ENCODE data around the gene FBLN2.

FBLN2 gene

GRCh38 chr3:13674538-13675185, 125.7 kb downstream of the FBLN2 start:
- TF ChIP-seq CTCF (IDR thresholded peaks at IDR 0.05; ENCODE audit: insufficient read depth, low read length) (no peak), SPI1 (IDR thresholded peaks at IDR 0.05; ENCODE audit: borderline replicate concordance, low read depth) (no peak), POLR2AphosphoS5 (IDR thresholded peaks at IDR 0.05; ENCODE audit: low read depth) (no peak), GABPA (IDR thresholded peaks at IDR 0.05; ENCODE audit: low read depth) (no peak)
- TF ChIP-seq, protein P1, sequence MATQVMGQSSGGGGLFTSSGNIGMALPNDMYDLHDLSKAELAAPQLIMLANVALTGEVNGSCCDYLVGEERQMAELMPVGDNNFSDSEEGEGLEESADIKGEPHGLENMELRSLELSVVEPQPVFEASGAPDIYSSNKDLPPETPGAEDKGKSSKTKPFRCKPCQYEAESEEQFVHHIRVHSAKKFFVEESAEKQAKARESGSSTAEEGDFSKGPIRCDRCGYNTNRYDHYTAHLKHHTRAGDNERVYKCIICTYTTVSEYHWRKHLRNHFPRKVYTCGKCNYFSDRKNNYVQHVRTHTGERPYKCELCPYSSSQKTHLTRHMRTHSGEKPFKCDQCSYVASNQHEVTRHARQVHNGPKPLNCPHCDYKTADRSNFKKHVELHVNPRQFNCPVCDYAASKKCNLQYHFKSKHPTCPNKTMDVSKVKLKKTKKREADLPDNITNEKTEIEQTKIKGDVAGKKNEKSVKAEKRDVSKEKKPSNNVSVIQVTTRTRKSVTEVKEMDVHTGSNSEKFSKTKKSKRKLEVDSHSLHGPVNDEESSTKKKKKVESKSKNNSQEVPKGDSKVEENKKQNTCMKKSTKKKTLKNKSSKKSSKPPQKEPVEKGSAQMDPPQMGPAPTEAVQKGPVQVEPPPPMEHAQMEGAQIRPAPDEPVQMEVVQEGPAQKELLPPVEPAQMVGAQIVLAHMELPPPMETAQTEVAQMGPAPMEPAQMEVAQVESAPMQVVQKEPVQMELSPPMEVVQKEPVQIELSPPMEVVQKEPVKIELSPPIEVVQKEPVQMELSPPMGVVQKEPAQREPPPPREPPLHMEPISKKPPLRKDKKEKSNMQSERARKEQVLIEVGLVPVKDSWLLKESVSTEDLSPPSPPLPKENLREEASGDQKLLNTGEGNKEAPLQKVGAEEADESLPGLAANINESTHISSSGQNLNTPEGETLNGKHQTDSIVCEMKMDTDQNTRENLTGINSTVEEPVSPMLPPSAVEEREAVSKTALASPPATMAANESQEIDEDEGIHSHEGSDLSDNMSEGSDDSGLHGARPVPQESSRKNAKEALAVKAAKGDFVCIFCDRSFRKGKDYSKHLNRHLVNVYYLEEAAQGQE (IDR thresholded peaks at IDR 0.05; ENCODE audit: insufficient replicate concordance, low read depth) = no peak
- no peak for DNase-seq (ENCODE audit: low read depth in 1 of 2, low spot score in 1 of 2)
- Histone ChIP-seq H3K4me3 (replicated peaks; ENCODE audit: insufficient read depth, low read length) (no peak overlapping the region), H3K27me3 (ENCODE audit: insufficient read depth, poor library complexity, severe bottlenecking) (no peaks in the 10 kb centered on the region), H3K27ac (replicated peaks) (no peak overlapping the region)

DNA sequence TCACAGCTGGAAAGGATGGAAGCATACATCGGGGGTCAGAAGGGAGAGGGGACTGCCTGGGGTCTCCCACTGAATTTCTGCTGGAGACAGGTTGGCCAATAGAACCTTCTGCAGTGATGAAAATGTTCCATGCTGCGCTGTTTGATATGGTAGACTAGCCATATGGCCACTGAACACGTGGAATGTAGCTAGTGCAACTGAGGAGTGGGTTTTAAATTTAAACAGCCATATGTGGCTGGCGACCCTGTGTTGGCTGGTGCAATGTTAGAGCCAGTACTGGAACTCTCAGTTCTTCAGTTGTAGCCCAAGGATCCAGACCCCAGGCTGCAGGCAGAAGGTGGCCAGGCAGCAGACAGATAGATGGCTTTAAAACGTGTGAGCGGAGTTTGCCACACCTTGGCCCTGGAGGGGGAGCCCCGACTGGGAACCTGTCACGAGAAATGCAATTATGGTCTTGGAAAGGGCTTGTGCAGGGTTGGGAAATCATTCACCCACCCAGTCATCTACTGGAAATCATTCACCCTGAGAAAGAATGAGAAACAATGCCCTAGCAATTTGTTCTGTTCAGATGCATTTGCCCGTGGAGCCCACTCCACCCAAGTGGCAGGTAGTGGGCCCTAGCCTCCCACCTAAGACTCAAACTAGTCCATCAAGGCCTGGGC, 127.6 kb downstream of the FBLN2 start:
- DNase-seq (ENCODE audit: low read depth in 1 of 2, low spot score in 1 of 2) = no peak
- TF ChIP-seq SPI1 (IDR thresholded peaks at IDR 0.05; ENCODE audit: borderline replicate concordance, low read depth) = no peak
- no peak for TF ChIP-seq POLR2AphosphoS5 (IDR thresholded peaks at IDR 0.05; ENCODE audit: low read depth)
- TF ChIP-seq, protein P1 (IDR thresholded peaks at IDR 0.05; ENCODE audit: insufficient replicate concordance, low read depth) = no peak
- TF ChIP-seq GABPA (IDR thresholded peaks at IDR 0.05; ENCODE audit: low read depth) = no peak
- TF ChIP-seq CTCF (IDR thresholded peaks at IDR 0.05; ENCODE audit: insufficient read depth, low read length) = no peak
- H3K4me3 ChIP-seq (replicated peaks; ENCODE audit: insufficient read depth, low read length) = no peak overlapping the region
- no peaks in the 10 kb centered on the region for H3K27me3 ChIP-seq (ENCODE audit: insufficient read depth, poor library complexity, severe bottlenecking)
- H3K27ac ChIP-seq (replicated peaks) = no peak overlapping the region

DNA sequence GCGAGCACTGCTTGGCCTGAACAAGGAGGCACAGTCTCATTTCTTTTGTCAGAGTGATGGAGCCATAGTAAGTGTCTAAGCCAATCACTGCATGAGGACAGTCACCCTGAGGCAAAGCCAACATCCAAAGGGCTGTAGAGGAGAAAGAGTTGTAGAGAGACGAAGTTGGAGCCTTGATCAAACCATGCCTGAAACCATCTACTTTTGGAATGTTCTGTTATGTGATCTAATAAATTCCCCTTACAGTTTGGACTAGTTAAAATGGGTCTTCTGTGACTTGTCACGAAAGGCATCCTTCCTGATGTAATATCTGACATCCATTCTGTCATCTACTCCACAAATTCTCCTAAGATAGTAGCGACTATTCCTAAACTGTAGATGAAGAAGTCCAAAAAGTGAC, 128.3 kb downstream of the FBLN2 start:
- DNase-seq (ENCODE audit: low read depth in 1 of 2, low spot score in 1 of 2) = no peak
- no peak overlapping the region for H3K4me3 ChIP-seq (replicated peaks; ENCODE audit: insufficient read depth, low read length)
- no peak for TF ChIP-seq CTCF (IDR thresholded peaks at IDR 0.05; ENCODE audit: insufficient read depth, low read length)
- no peak for TF ChIP-seq POLR2AphosphoS5 (IDR thresholded peaks at IDR 0.05; ENCODE audit: low read depth)
- TF ChIP-seq, protein P1 (IDR thresholded peaks at IDR 0.05; ENCODE audit: insufficient replicate concordance, low read depth) = no peak
- TF ChIP-seq GABPA (IDR thresholded peaks at IDR 0.05; ENCODE audit: low read depth) = no peak
- no peak for TF ChIP-seq SPI1 (IDR thresholded peaks at IDR 0.05; ENCODE audit: borderline replicate concordance, low read depth)
- H3K27me3 ChIP-seq (ENCODE audit: insufficient read depth, poor library complexity, severe bottlenecking) = no peaks in the 10 kb centered on the region
- no peak overlapping the region for H3K27ac ChIP-seq (replicated peaks)

Measured in HL-60 (cell line).